ENCODE data around the gene TIMP2. TPM values are rescaled to one million over a fixed set of nuclear protein-coding genes. Genes with fewer than 3 reads are reported as not detected.

The TIMP2 gene
- total RNA-seq, 1 experiment from 2014 or later, result 62.4 TPM

- Histone ChIP-seq H3K36me3 (ENCODE audit: control insufficient read depth, insufficient read depth, low read length) (no peaks in the 10 kb centered on the region), H3K27ac (ENCODE audit: low read length) (no peak overlapping the region), H3K27me3 (ENCODE audit: control insufficient read depth, insufficient read depth, low read length) (no peaks in the 10 kb centered on the region), H3K4me1 (ENCODE audit: control insufficient read depth, insufficient read depth, low read length) (no peaks in the 10 kb centered on the region; the same call in 1 of the 2 replicates), H3K9me3 (ENCODE audit: control insufficient read depth, insufficient read depth, low read depth, low read length) (no peaks in the 10 kb centered on the region), H3K4me3 (ENCODE audit: low read depth in 2 of 2, low read length in 2 of 2) (no peak overlapping the region)
- POLR2A ChIA-PET, result no interaction called here
- CTCF ChIA-PET, result no interaction called here
- DNase-seq (ENCODE audit: low read depth, low spot score), result no peak
- in situ Hi-C loops (cut with HindIII; ENCODE audit: low pct_unique_long_range_greater_than_20kb, low sequenced_read_pairs), result no loop called here
- BruUV-seq (replicated peaks), result TSS peak; percentile 71
- intact Hi-C loops (cut with micrococcal nuclease; ENCODE audit: unreplicated experiment), result no loop called here
- TF ChIP-seq SIN3A (IDR thresholded peaks at IDR 0.05; ENCODE audit: borderline replicate concordance, insufficient read depth, low read depth, low read length), result no peak
- TF ChIP-seq POLR2AphosphoS5 (IDR thresholded peaks at IDR 0.05; ENCODE audit: low read depth, low read length), result no peak
- TF ChIP-seq REST (IDR thresholded peaks at IDR 0.05; ENCODE audit: insufficient read depth in 1 of 2, low read depth in 2 of 2, low read length in 1 of 2), result no peak
- no peak for TF ChIP-seq TCF7L2 (IDR thresholded peaks at IDR 0.05; ENCODE audit: low read depth, low read length)
- TF ChIP-seq CTCF (IDR thresholded peaks at IDR 0.05), result no peak
- no peak for ATAC-seq
These were observed 14.5 kb downstream of the TIMP2 start for GRCh38 chr17:78910497-78911284.

- Histone ChIP-seq H3K4me3 (ENCODE audit: low read depth in 2 of 2, low read length in 2 of 2) (no peak overlapping the region), H3K4me1 (ENCODE audit: control insufficient read depth, insufficient read depth, low read length) (no peaks in the 10 kb centered on the region; the same call in 1 of the 2 replicates), H3K36me3 (ENCODE audit: control insufficient read depth, insufficient read depth, low read length) (no peaks in the 10 kb centered on the region), H3K27ac (ENCODE audit: low read length) (no peak overlapping the region), H3K9me3 (ENCODE audit: control insufficient read depth, insufficient read depth, low read depth, low read length) (no peaks in the 10 kb centered on the region), H3K27me3 (ENCODE audit: control insufficient read depth, insufficient read depth, low read length) (no peaks in the 10 kb centered on the region)
- ATAC-seq (no peak), DNase-seq (ENCODE audit: low read depth, low spot score) (no peak)
- in situ Hi-C loops (cut with HindIII; ENCODE audit: low pct_unique_long_range_greater_than_20kb, low sequenced_read_pairs), result no loop called here
- intact Hi-C loops (cut with micrococcal nuclease; ENCODE audit: unreplicated experiment), result no loop called here
- POLR2A ChIA-PET, result no interaction called here
- TF ChIP-seq SIN3A (IDR thresholded peaks at IDR 0.05; ENCODE audit: borderline replicate concordance, insufficient read depth, low read depth, low read length), result no peak
- TF ChIP-seq REST (IDR thresholded peaks at IDR 0.05; ENCODE audit: insufficient read depth in 1 of 2, low read depth in 2 of 2, low read length in 1 of 2), result no peak
- no peak for TF ChIP-seq CTCF (IDR thresholded peaks at IDR 0.05)
- no peak for TF ChIP-seq POLR2AphosphoS5 (IDR thresholded peaks at IDR 0.05; ENCODE audit: low read depth, low read length)
- no peak for TF ChIP-seq TCF7L2 (IDR thresholded peaks at IDR 0.05; ENCODE audit: low read depth, low read length)
- no TSS peak for BruUV-seq (replicated peaks)
- CTCF ChIA-PET, result no interaction called here
These were observed 16.8 kb downstream of the TIMP2 start for GRCh38 chr17:78908426-78908825.
